ENCODE data around the gene MYF6. TPM values are rescaled to one million over a fixed set of nuclear protein-coding genes. Genes with fewer than 3 reads are reported as not detected.
"Not testable (repeated sequence)": the region's sequence is repeated elsewhere in the genome, so short reads cannot be mapped to it uniquely, and the experiment has no call there.

MYF6 gene
- not detected for total RNA-seq

DNA sequence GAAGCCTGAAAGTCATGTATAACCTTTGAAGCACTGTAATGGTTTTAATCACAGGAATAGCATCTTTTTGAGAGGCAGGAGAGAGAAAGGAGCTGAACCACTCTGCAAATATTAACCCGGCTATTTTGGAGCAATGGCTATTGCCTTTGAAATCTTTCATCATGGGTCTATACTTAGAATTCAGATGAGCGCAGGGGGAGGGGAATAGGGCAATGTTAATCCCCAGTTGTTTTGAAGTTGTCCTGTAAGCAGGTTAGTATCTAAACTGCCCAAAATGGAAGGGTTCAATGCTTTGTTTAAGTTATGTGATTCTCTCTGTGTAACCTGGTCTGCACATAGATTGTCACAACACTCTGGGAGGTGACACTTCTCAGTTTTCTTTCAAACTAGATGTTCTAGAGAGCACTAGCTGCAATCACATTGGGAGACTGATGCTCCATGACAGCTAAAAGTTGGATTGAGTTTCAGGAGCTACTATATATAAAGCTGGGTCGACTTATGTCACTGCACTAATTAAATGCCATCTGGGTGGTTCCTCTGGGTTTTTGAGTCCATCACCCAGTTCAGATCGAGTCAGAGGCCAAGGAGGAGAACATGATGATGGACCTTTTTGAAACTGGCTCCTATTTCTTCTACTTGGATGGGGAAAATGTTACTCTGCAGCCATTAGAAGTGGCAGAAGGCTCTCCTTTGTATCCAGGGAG lies at the start of gene MYF6:
TSS of gene MYF6 (plus strand) at position 509 of the 704 bp plus-strand sequence. CDS start at position 595, 86 bp downstream.
- H3K4me1 ChIP-seq = peaks cover 0 to 7% of the 10 kb centered on the region in 2 donors
- H3K4me3 ChIP-seq (replicated peaks in 1 of 3) = no peak within 1 kb of the TSS
- intact Hi-C loops (cut with DNase I) = no loop called here
- H3K27me3 ChIP-seq = peaks cover 6% of the 10 kb centered on the region
- H3K36me3 ChIP-seq = no peaks in the 10 kb centered on the region
- 60% methylated on average over 4 of the region's 4 CpGs for WGBS, 2 donors
- H3K9me3 ChIP-seq = no peaks in the 10 kb centered on the region
- no peak within 1 kb of the TSS for H3K27ac ChIP-seq
- TF ChIP-seq, protein P1, sequence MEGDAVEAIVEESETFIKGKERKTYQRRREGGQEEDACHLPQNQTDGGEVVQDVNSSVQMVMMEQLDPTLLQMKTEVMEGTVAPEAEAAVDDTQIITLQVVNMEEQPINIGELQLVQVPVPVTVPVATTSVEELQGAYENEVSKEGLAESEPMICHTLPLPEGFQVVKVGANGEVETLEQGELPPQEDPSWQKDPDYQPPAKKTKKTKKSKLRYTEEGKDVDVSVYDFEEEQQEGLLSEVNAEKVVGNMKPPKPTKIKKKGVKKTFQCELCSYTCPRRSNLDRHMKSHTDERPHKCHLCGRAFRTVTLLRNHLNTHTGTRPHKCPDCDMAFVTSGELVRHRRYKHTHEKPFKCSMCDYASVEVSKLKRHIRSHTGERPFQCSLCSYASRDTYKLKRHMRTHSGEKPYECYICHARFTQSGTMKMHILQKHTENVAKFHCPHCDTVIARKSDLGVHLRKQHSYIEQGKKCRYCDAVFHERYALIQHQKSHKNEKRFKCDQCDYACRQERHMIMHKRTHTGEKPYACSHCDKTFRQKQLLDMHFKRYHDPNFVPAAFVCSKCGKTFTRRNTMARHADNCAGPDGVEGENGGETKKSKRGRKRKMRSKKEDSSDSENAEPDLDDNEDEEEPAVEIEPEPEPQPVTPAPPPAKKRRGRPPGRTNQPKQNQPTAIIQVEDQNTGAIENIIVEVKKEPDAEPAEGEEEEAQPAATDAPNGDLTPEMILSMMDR (IDR thresholded peaks at IDR 0.05) = no peak
- TF ChIP-seq POLR2A (IDR thresholded peaks at IDR 0.05) = no peak
- DNase-seq = no peak

DNA sequence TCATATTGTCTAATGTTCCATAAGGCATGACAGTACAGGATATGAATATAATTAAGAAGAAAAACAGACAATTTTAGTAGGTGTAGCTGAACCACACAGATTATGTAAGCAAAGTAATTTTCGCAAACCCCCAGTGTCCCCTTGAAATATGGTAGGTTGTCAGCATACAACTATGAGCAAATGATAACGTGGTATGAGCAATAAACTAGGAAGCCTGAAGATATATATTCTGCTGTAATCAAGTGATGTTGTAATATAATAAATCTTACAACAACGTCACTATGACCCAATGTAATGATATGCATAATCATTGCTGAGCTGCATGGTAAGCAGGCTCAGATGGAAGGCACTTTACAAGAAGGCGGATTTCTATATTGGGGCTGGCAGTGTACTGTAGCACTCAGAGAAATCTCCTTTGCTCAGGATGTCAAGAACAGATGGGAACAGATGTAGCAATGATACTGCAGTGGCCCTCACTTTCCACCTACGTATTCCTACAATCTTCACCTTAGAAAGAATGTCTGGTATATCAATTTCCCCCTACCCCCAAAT lies 47.8 kb upstream of the MYF6 start:
- Histone ChIP-seq H3K27ac (no peak overlapping the region), H3K4me1 (no peaks in the 10 kb centered on the region), H3K27me3 (no peaks in the 10 kb centered on the region), H3K36me3 (no peaks in the 10 kb centered on the region), H3K4me3 (replicated peaks in 1 of 3) (no peak overlapping the region), H3K9me3 (no peaks in the 10 kb centered on the region)
- TF ChIP-seq, protein P1 (IDR thresholded peaks at IDR 0.05) = no peak
- TF ChIP-seq POLR2A (IDR thresholded peaks at IDR 0.05) = no peak
- intact Hi-C loops (cut with DNase I) = no loop called here
- WGBS, 2 donors = 85 to 90% methylated on average over 5 of the region's 5 CpGs
- DNase-seq = no peak

DNA sequence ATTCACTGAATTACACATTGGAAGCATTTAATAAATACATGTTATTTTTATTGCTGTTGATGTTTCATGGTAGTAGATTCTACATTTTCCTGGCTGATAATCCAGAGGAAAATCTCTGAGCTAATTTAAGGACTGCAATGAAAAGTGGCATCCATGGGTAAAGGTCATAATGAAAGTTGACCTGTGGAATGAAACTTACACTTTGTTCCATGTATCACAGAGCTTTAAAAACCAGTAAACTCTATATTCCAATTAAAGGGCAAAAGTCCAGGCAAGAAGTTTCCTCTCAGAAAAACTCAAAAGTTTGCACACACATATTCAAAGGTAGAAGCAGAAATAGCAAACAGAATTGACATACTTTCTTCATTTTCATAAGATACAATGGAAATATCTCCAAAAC lies 44.8 kb upstream of the MYF6 start:
- intact Hi-C loops (cut with DNase I) = no loop called here
- no peak for DNase-seq
- TF ChIP-seq, protein P1 (IDR thresholded peaks at IDR 0.05) = no peak
- TF ChIP-seq POLR2A (IDR thresholded peaks at IDR 0.05) = no peak

DNA sequence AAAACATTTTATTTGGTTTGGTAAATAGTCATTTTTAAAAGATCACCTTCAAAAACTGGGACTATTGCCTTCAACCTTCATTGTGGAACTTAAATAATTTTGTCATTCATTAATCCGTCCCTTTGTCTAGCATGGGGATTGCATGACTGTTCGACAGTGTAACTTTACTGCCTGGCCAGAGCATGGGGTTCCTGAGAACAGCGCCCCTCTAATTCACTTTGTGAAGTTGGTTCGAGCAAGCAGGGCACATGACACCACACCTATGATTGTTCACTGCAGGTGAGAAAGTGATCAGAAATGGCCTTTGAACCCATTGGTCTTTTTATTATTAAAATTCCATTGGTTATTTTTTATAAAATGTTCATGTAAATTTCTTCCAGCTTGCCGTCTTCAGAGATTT lies 37.2 kb upstream of the MYF6 start:
- Histone ChIP-seq H3K36me3 (no peaks in the 10 kb centered on the region), H3K27ac (no peak overlapping the region), H3K4me3 (replicated peaks in 1 of 3) (no peak overlapping the region), H3K9me3 (no peaks in the 10 kb centered on the region), H3K4me1 (no peaks in the 10 kb centered on the region), H3K27me3 (no peaks in the 10 kb centered on the region)
- no peak for TF ChIP-seq POLR2A (IDR thresholded peaks at IDR 0.05)
- TF ChIP-seq, protein P1 (IDR thresholded peaks at IDR 0.05) = no peak
- intact Hi-C loops (cut with DNase I) = no loop called here
- DNase-seq = no peak
- 74 to 75% methylated on average over 5 of the region's 5 CpGs for WGBS, 2 donors

More for the DNA sequence above, 44.8 kb upstream of the MYF6 start:
- Histone ChIP-seq H3K4me3 (replicated peaks in 1 of 3) (no peak overlapping the region), H3K4me1 (no peaks in the 10 kb centered on the region), H3K9me3 (no peaks in the 10 kb centered on the region), H3K27me3 (no peaks in the 10 kb centered on the region), H3K27ac (no peak overlapping the region), H3K36me3 (no peaks in the 10 kb centered on the region)

DNA sequence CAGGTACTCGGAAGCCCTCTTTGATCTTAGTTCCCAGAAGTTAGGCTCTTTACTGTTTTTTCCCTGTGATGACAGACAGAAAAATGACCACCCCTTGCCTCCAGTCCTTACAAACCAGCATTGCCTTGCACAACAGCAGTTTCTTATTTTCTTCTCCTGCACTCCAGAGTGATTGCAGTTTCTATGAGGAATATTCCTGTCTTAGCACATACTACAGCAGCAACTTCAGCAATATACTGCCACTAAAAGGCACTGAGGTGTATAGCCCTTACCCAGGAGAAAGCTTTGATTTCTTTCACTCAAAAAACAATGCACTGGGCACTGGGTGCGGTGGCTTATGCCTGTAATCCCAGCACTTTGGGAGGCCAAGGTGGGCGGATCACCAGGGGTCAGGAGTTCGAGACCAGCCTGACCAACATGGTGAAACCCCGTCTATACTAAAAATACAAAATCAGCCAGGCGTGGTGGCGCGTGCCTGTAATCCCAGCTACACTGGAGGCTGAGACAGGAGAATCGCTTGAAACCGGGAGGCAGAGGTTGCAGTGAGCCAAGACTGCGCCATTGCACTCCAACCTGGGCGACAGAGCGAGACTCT lies 31.3 kb upstream of the MYF6 start:
- H3K36me3 ChIP-seq; H3K4me1 ChIP-seq; H3K27ac ChIP-seq; H3K27me3 ChIP-seq; intact Hi-C loops (cut with DNase I); DNase-seq; H3K4me3 ChIP-seq (replicated peaks in 1 of 3); H3K9me3 ChIP-seq: not testable (repeated sequence)
- WGBS, 2 donors = 87 to 91% methylated on average over 13 of the region's 13 CpGs
